Aorta (tissue), 5 donors: ENCODE results near the gene ARL17B. TPM values are rescaled to one million over a fixed set of nuclear protein-coding genes. Genes with fewer than 3 reads are reported as not detected.
"Not testable (repeated sequence)": the region's sequence is repeated elsewhere in the genome, so short reads cannot be mapped to it uniquely, and the experiment has no call there.

Experiments
- ATAC-seq: fragments of 200-7000 bp; cut with Tn5 transposase; one replicate; pipeline ENCODE4 v1.9.1; 2022; ENCODE audit warnings: moderate library complexity; ENCODE audit not compliant: low FRiP score
- DNase-seq, 2 donors: peaks; one replicate each; pipeline ENCODE4 v3.0.0-alpha.2; 2020
- H3K27ac ChIP-seq, 2 donors: one replicate each; pipeline ENCODE4 v1.5.1; 2013; ENCODE audit warnings: low read length in 2 of 2, mild to moderate bottlenecking in 2 of 2, moderate library complexity in 2 of 2, control low read depth in 1 of 2, inconsistent platforms in 1 of 2, low read depth in 1 of 2
- H3K27me3 ChIP-seq, 2 donors: one replicate each; pipeline ENCODE4 v1.6.1; 2013; ENCODE audit warnings: control low read depth in 1 of 2, low read length in 1 of 2, mild to moderate bottlenecking in 1 of 2, moderate library complexity in 1 of 2; ENCODE audit not compliant: insufficient read depth in 2 of 2, control insufficient read depth in 1 of 2
- H3K36me3 ChIP-seq, 2 donors: one replicate each; pipeline ENCODE4 v1.6.1; 2013; ENCODE audit warnings: control low read depth in 1 of 2, low read length in 1 of 2, mild to moderate bottlenecking in 1 of 2; ENCODE audit not compliant: insufficient read depth in 2 of 2, control insufficient read depth in 1 of 2
- H3K4me1 ChIP-seq, 2 donors: one replicate each; pipeline ENCODE4 v1.6.1; 2013; ENCODE audit warnings: low read length in 2 of 2, control low read depth in 1 of 2, mild to moderate bottlenecking in 1 of 2, moderate library complexity in 1 of 2; ENCODE audit not compliant: insufficient read depth in 2 of 2, control insufficient read depth in 1 of 2
- H3K4me3 ChIP-seq, 2 donors: one replicate each; pipeline ENCODE4 v1.5.1; 2013; ENCODE audit warnings: low read length in 2 of 2, control low read depth in 1 of 2, mild to moderate bottlenecking in 1 of 2
- H3K9me3 ChIP-seq: one replicate; pipeline ENCODE4 v1.6.1; 2013; ENCODE audit warnings: mild to moderate bottlenecking, low read length; ENCODE audit not compliant: control insufficient read depth
- WGBS, 2 donors: extraction: QIAGEN DNeasy Blood & Tissue Kit; methylation state at CpG; one replicate each; pipeline ENCODE4 v1.1.7; 2013; 5-methylcytosine and 5-hydroxymethylcytosine counted together
- intact Hi-C, 2 donors: fragments of 100-400 bp; cut with DNase I; formaldehyde crosslinking; loops; one replicate each; pipeline versions ENCODE4 v1.14.2 to v1.15.0; 2022
- polyA plus RNA-seq, 2 donors: library from polyadenylated mRNA; stranded (reverse); fragments of 200-250 nt; gene quantifications; one replicate each; pipeline ENCODE4 v1.2.3, GENCODE V29; 2013
- total RNA-seq, 2 donors: library from RNA; stranded (reverse); fragmentation: NEBNext Ultra II Directional; extraction: Animal tissue kit (Norgen Biotek cat#: 25700); gene quantifications; one replicate each; pipeline ENCODE4 v1.2.1, GENCODE V29; 2021
- donor health status: healthy with polysubstance abuse.
- donor health status: Bipolar disorder and iron deficiency.
- donor health status: DM: no; HTN: no; CAD: no.
- donor health status: DM: no; HTN: no; CAD: no.
- donor health status: DM: yes; HTN: yes; CAD: no.

ARL17B gene
- total and polyA plus RNA-seq, 4 donors, result 6.0 to 19.9 (median 12.9) TPM

DNA sequence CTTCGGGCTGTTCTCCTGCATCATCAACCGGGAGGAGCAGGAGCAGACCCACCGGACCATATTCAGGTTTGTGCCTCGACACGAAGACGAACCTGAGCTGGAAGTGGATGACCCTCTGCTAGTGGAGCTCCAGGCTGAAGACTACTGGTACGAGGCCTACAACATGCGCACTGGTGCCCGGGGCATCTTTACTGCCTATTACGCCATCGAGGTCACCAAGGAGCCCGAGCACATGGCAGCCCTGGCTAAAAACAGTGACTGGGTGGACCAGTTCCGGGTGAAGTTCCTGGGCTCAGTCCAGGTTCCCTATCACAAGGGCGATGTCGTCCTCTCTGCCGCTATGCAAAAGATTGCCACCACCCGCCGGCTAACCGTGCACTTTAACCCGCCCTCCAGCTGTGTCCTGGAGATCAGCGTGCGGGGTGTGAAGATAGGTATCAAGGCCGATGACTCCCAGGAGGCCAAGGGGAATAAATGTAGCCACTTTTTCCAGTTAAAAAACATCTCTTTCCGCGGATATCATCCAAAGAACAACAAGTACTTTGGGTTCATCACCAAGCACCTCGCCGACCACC lies 117.1 kb downstream of the ARL17B start:
- 96 to 97% methylated on average over 11 to 16 of the region's 27 CpGs for WGBS, 2 donors
- intact Hi-C loops, H3K27ac ChIP-seq, H3K36me3 ChIP-seq, H3K4me3 ChIP-seq, H3K9me3 ChIP-seq, DNase-seq, H3K4me1 ChIP-seq, H3K27me3 ChIP-seq: not testable (repeated sequence)
- ATAC-seq, result peak; percentile 27

- peak; percentile 57 for ATAC-seq
- H3K36me3 ChIP-seq, H3K4me3 ChIP-seq, H3K9me3 ChIP-seq, H3K27ac ChIP-seq, intact Hi-C loops, H3K4me1 ChIP-seq, H3K27me3 ChIP-seq, DNase-seq: not testable (repeated sequence)
- WGBS, 2 donors, result 91 to 92% methylated on average over 10 to 14 of the region's 23 CpGs
These were observed 117.6 kb downstream of the ARL17B start for GRCh38 chr17:46243928-46244327.

DNA sequence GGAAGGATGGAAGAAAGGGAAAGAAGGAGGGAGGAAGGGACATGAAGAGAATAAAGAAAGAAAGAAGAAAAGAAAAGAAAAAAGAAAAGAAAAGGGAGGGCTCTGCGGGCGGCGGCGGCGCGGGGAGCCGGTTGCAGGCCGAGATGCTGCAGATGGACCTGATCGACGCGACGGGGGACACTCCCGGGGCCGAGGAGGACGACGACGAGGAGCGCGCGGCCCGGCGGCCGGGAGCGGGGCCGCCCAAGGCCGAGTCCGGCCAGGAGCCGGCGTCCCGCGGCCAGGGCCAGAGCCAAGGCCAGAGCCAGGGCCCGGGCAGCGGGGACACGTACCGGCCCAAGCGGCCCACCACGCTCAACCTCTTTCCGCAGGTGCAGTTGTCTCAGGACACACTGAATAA lies 118.1 kb downstream of the ARL17B start:
- DNase-seq, intact Hi-C loops, H3K4me1 ChIP-seq, H3K27ac ChIP-seq, H3K9me3 ChIP-seq, H3K27me3 ChIP-seq, H3K36me3 ChIP-seq, H3K4me3 ChIP-seq: not testable (repeated sequence)
- ATAC-seq, result peak; percentile 47
- 2 to 9% methylated on average over 16 to 28 of the region's 38 CpGs for WGBS, 2 donors

GRCh38 chr17:46231359-46231758 lies 130.2 kb downstream of the ARL17B start:
- WGBS, 2 donors, result 57 to 81% methylated on average over 7 to 8 of the region's 8 CpGs
- DNase-seq, intact Hi-C loops, ATAC-seq, H3K4me3 ChIP-seq, H3K27me3 ChIP-seq, H3K27ac ChIP-seq, H3K4me1 ChIP-seq, H3K9me3 ChIP-seq, H3K36me3 ChIP-seq: not testable (repeated sequence)

DNA sequence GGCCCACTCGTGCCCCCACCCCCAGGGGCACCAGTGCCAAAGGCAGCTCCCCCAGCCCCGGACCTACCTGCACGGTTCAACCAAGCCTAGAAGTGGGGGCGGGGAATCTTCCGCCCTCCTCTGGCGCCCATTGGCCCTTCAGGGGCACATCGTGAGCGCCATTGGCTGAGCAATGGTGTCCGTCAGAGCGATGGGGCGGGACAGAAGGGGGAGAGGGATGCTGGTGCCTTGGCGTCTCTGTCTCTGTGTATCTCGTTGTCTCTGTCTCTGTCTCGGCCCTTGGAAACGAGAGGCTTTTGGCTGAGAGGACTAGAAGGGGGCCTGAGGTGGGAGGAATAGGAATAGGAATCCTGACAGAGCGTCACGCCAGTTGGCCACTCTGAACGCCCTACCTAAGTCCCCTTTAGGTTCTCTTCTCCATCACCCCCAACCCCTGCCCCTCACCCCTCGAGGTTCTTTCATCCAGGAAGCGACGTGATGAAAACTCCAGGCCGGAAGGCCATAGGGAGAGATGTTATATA lies 136.2 kb downstream of the ARL17B start:
- intact Hi-C loops, H3K27me3 ChIP-seq, H3K9me3 ChIP-seq, H3K4me1 ChIP-seq, H3K27ac ChIP-seq, H3K36me3 ChIP-seq: not testable (repeated sequence)
- ATAC-seq (peak; percentile 98), DNase-seq (peak; percentile 93 to 99)
- whole genome bisulfite sequencing, 2 donors, result 0 to 1% methylated on average over 16 to 21 of the region's 22 CpGs
- H3K4me3 ChIP-seq, result peak overlapping the region; percentile 76 to 86

DNA sequence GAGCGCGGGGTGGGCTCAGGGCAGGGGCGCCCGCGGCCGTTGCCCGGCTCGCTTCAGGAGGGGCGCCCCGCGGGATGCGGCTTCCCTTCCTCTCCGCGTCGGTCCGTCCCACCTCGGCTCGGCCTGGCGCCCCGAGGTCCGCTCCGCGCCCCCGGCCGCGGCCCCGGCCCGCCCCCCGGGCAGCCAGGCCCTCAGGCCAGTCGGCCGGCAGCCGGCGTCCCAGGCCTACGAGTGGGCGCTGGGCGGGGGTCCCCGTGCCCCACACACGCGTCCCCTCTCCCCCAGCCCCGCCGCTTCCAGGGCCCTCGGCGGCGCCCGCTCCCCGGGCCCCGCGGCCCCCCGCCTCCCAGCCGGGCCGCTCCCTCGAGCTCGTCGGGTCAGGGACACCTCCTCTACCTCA lies 136.7 kb downstream of the ARL17B start:
- H3K27ac ChIP-seq, H3K27me3 ChIP-seq, H3K4me1 ChIP-seq, DNase-seq, H3K9me3 ChIP-seq, H3K36me3 ChIP-seq, intact Hi-C loops: not testable (repeated sequence)
- peak overlapping the region; percentile 76 to 86 for H3K4me3 ChIP-seq
- ATAC-seq, result peak; percentile 58
- 0 to 1% methylated on average over 23 to 46 of the region's 54 CpGs for WGBS, 2 donors

Other genes with a start within 250 kb of the ARL17B start
- gene KANSL1, start 168.3 kb downstream of the ARL17B start, total RNA-seq, result 100 to 1,000 TPM in 1 of 2 donors, 10 to 100 TPM in 1; 94.1 to 109 TPM
- 10 to 100 TPM in 1 of 2 donors, 1 to 10 TPM in 1; 6.5 to 18.7 TPM for gene KANSL1, start 168.3 kb downstream of the ARL17B start, polyA plus RNA-seq
- gene LRRC37A, start 66.6 kb downstream of the ARL17B start, total RNA-seq, result 1 to 10 TPM; 5.1 to 7.7 TPM
- 1 to 10 TPM; 1.0 to 1.7 TPM for gene LRRC37A, start 66.6 kb downstream of the ARL17B start, polyA plus RNA-seq
- gene LRRC37A2, start 150.7 kb upstream of the ARL17B start, total RNA-seq, result 10 to 100 TPM; 11.1 to 15.7 TPM
- gene LRRC37A2, start 150.7 kb upstream of the ARL17B start, polyA plus RNA-seq, result 1 to 10 TPM in 1 of 2 donors, under 1 TPM in 1; 0.13 to 3.6 TPM
- 10 to 100 TPM; 12.8 to 13.2 TPM for gene ARL17A, start 217.9 kb upstream of the ARL17B start, total RNA-seq
- 1 to 10 TPM; 4.7 to 6.9 TPM for gene ARL17A, start 217.9 kb upstream of the ARL17B start, polyA plus RNA-seq
- 10 to 100 TPM; 32.1 to 34.5 TPM for gene NSF, start 228.9 kb upstream of the ARL17B start, total RNA-seq
- 10 to 100 TPM; 10.6 to 13.8 TPM for gene NSF, start 228.9 kb upstream of the ARL17B start, polyA plus RNA-seq